HS-27A (cell line): Measurements from ENCODE around the gene CRTC1.

Source experiments
- DNase-seq: peaks from one replicate; pipeline ENCODE4 v3.0.0-alpha.2; 2012; ENCODE audit warnings: low read depth, missing footprints

CRTC1 gene

GRCh38 chr19:18653853-18654252 is 29.6 kb upstream of the CRTC1 start:
- no peak for DNase-seq

- no peak for DNase-seq
Measured at GRCh38 chr19:18654469-18654868, 29.0 kb upstream of the CRTC1 start.

- no peak for DNase-seq
Measured at GRCh38 chr19:18655173-18655844, 28.2 kb upstream of the CRTC1 start.

GRCh38 chr19:18656337-18657086 is 27.0 kb upstream of the CRTC1 start:
- no peak for DNase-seq

GRCh38 chr19:18657590-18658365 is 25.7 kb upstream of the CRTC1 start:
- DNase-seq: no peak

- no peak for DNase-seq
Measured at GRCh38 chr19:18658366-18658855, 25.1 kb upstream of the CRTC1 start.

GRCh38 chr19:18659281-18660050 is 24.0 kb upstream of the CRTC1 start:
- no peak for DNase-seq

GRCh38 chr19:18660051-18660910 is 23.2 kb upstream of the CRTC1 start:
- peak; percentile 48 for DNase-seq

- DNase-seq: no peak
Measured at GRCh38 chr19:18660939-18661670, 22.4 kb upstream of the CRTC1 start.

GRCh38 chr19:18662972-18663732 is 20.3 kb upstream of the CRTC1 start:
- DNase-seq: no peak

GRCh38 chr19:18663940-18664530 is 19.4 kb upstream of the CRTC1 start:
- no peak for DNase-seq

GRCh38 chr19:18665771-18666202 is 17.7 kb upstream of the CRTC1 start:
- no peak for DNase-seq

- DNase-seq: no peak
Measured at GRCh38 chr19:18666317-18666716, 17.2 kb upstream of the CRTC1 start.

GRCh38 chr19:18666784-18667183 is 16.7 kb upstream of the CRTC1 start:
- no peak for DNase-seq

- DNase-seq: no peak
Measured at GRCh38 chr19:18667531-18668251, 15.8 kb upstream of the CRTC1 start.

GRCh38 chr19:18668252-18668631 is 15.2 kb upstream of the CRTC1 start:
- DNase-seq: no peak

GRCh38 chr19:18668744-18669523 is 14.5 kb upstream of the CRTC1 start:
- DNase-seq: no peak

- no peak for DNase-seq
Measured at GRCh38 chr19:18669524-18669817, 14.0 kb upstream of the CRTC1 start.
